OCI-LY3 (cell line): ENCODE data around the gene MAP6.

Experiments used
- H2AFZ ChIP-seq: fragments of 200-600, 300-600 bp; shearing (Covaris generic); 2 replicates; pipeline ENCODE4 v1.6.0; 2014; ENCODE audit warnings: antibody characterized with exemption, low read depth, low read length
- H3K27ac ChIP-seq: fragments of 200-600, 300-600 bp; sonication (generic); 2 replicates; pipeline ENCODE4 v1.5.1; 2014; ENCODE audit warnings: mild to moderate bottlenecking, low read length, moderate library complexity, mixed read lengths
- H3K27me3 ChIP-seq: fragments of 200-600, 300-600 bp; sonication (generic); 2 replicates; pipeline ENCODE4 v1.6.1; 2014; ENCODE audit warnings: low read depth, low read length, mixed read lengths
- H3K36me3 ChIP-seq: fragments of 200-600, 300-600 bp; sonication (generic); replicated peaks from 2 replicates; pipeline ENCODE3; 2014; ENCODE audit warnings: low read depth, low read length, mixed read lengths
- H3K4me1 ChIP-seq: fragments of 300-600, 200-600 bp; sonication (generic); 2 replicates; pipeline ENCODE4 v1.6.1; 2014; ENCODE audit warnings: low read length, mixed read lengths
- H3K4me2 ChIP-seq: fragments of 200-600, 300-600 bp; sonication (generic); 2 replicates; pipeline ENCODE4 v1.6.1; 2014; ENCODE audit warnings: low read length, mixed read lengths
- H3K4me3 ChIP-seq: fragments of 300-600, 200-600 bp; sonication (generic); 2 replicates; pipeline ENCODE4 v1.5.1; 2014; ENCODE audit warnings: antibody characterized with exemption, mild to moderate bottlenecking, low read length, moderate library complexity
- H3K79me2 ChIP-seq: fragments of 300-600, 200-600 bp; shearing (Covaris generic); 2 replicates; pipeline ENCODE4 v1.6.1; 2014; ENCODE audit warnings: mild to moderate bottlenecking, low read length, mixed read lengths
- H3K9ac ChIP-seq: fragments of 300-600, 200-600 bp; shearing (Covaris generic); 2 replicates; pipeline ENCODE4 v1.6.0; 2014; ENCODE audit warnings: mild to moderate bottlenecking, low read length, moderate library complexity
- H3K9me3 ChIP-seq: fragments of 200-600, 300-600 bp; shearing (Covaris generic); 2 replicates; pipeline ENCODE4 v1.6.1; 2014; ENCODE audit warnings: low read length, mixed read lengths; ENCODE audit not compliant: insufficient read depth
- H4K20me1 ChIP-seq: fragments of 200-600, 300-600 bp; sonication (generic); 2 replicates; pipeline ENCODE4 v1.6.1; 2016; ENCODE audit warnings: low read length, mixed read lengths; ENCODE audit not compliant: insufficient read depth
- CTCF ChIP-seq: fragments of 200-600, 300-600 bp; sonication (generic); IDR thresholded peaks from 2 replicates; pipeline ENCODE4 v1.5.1; 2014; ENCODE audit warnings: antibody characterized with exemption, low read length, low read depth
- EZH2phosphoT487 ChIP-seq: fragments of 200-600 bp; shearing (Covaris generic); IDR thresholded peaks from 2 replicates; pipeline ENCODE4 v1.6.1; 2018; ENCODE audit warnings: antibody characterized with exemption, mixed run types, low read depth

Gene MAP6

GRCh38 chr11:75594211-75594610, 74.6 kb downstream of the MAP6 start:
- H3K9me3 ChIP-seq = no peaks in the 10 kb centered on the region
- no peaks in the 10 kb centered on the region for H3K36me3 ChIP-seq
- H4K20me1 ChIP-seq = no peaks in the 10 kb centered on the region
- H2AFZ ChIP-seq = no peak overlapping the region
- peaks cover 12% of the 10 kb centered on the region for H3K27me3 ChIP-seq
- H3K79me2 ChIP-seq = no peaks in the 10 kb centered on the region
- H3K27ac ChIP-seq = no peak overlapping the region
- H3K9ac ChIP-seq = no peak overlapping the region
- no peak overlapping the region for H3K4me3 ChIP-seq
- TF ChIP-seq CTCF (no peak), EZH2phosphoT487 (no peak)
- peaks cover 14% of the 10 kb centered on the region for H3K4me1 ChIP-seq
- H3K4me2 ChIP-seq = no peak overlapping the region

GRCh38 chr11:75593286-75593915, 75.4 kb downstream of the MAP6 start:
- TF ChIP-seq CTCF (no peak), EZH2phosphoT487 (no peak)
- Histone ChIP-seq H2AFZ (no peak overlapping the region), H3K4me1 (peaks cover 14% of the 10 kb centered on the region), H3K9me3 (no peaks in the 10 kb centered on the region), H4K20me1 (no peaks in the 10 kb centered on the region), H3K4me2 (no peak overlapping the region), H3K27ac (no peak overlapping the region), H3K9ac (no peak overlapping the region), H3K36me3 (no peaks in the 10 kb centered on the region), H3K4me3 (no peak overlapping the region), H3K27me3 (peaks cover 12% of the 10 kb centered on the region), H3K79me2 (no peaks in the 10 kb centered on the region)

GRCh38 chr11:75592715-75593114, 76.1 kb downstream of the MAP6 start:
- Histone ChIP-seq H3K4me3 (no peak overlapping the region), H3K9ac (no peak overlapping the region), H3K4me1 (peaks cover 14% of the 10 kb centered on the region), H4K20me1 (no peaks in the 10 kb centered on the region), H3K9me3 (no peaks in the 10 kb centered on the region), H3K4me2 (no peak overlapping the region), H3K79me2 (no peaks in the 10 kb centered on the region), H3K27me3 (peaks cover 12% of the 10 kb centered on the region), H3K36me3 (no peaks in the 10 kb centered on the region), H3K27ac (no peak overlapping the region), H2AFZ (no peak overlapping the region)
- peak; percentile 18 for TF ChIP-seq CTCF
- no peak for TF ChIP-seq EZH2phosphoT487

- no peaks in the 10 kb centered on the region for H3K9me3 ChIP-seq
- no peak overlapping the region for H3K4me2 ChIP-seq
- no peaks in the 10 kb centered on the region for H3K36me3 ChIP-seq
- no peak overlapping the region for H3K9ac ChIP-seq
- TF ChIP-seq CTCF (no peak), EZH2phosphoT487 (no peak)
- H2AFZ ChIP-seq = no peak overlapping the region
- no peak overlapping the region for H3K27ac ChIP-seq
- no peak overlapping the region for H3K4me3 ChIP-seq
- H3K27me3 ChIP-seq = peaks cover 12% of the 10 kb centered on the region
- H4K20me1 ChIP-seq = no peaks in the 10 kb centered on the region
- H3K79me2 ChIP-seq = no peaks in the 10 kb centered on the region
- peaks cover 14% of the 10 kb centered on the region for H3K4me1 ChIP-seq
These were observed 76.9 kb downstream of the MAP6 start for GRCh38 chr11:75591966-75592365.
